Measurements from ENCODE around the gene STK17A.

The STK17A gene

DNA sequence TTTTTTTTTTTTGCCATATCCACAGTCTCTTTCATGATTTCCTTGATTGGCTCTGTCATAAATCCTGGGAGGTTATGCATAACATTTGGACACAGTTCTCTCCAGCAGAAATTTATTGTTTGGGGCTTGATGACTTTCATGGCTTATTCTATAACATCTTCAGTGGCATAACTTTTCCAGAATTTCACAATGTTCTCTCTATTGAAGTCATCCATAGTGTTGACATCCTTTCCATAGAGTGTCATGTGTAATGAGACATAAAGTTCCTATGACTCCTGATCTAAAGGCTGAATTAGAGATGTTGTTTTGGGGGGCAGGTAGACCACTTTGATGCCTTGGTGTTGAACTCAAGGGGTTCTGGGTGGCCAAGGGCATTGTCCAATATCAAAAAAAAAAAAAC, 36.7 kb upstream of the STK17A start:
- H3K36me3 ChIP-seq (ENCODE audit: low read depth): no peaks in the 10 kb centered on the region
- no peak overlapping the region for H3K4me3 ChIP-seq (ENCODE audit: severe bottlenecking)
- H3K27ac ChIP-seq (ENCODE audit: poor library complexity, severe bottlenecking): no peak overlapping the region
- TF ChIP-seq, protein P1, sequence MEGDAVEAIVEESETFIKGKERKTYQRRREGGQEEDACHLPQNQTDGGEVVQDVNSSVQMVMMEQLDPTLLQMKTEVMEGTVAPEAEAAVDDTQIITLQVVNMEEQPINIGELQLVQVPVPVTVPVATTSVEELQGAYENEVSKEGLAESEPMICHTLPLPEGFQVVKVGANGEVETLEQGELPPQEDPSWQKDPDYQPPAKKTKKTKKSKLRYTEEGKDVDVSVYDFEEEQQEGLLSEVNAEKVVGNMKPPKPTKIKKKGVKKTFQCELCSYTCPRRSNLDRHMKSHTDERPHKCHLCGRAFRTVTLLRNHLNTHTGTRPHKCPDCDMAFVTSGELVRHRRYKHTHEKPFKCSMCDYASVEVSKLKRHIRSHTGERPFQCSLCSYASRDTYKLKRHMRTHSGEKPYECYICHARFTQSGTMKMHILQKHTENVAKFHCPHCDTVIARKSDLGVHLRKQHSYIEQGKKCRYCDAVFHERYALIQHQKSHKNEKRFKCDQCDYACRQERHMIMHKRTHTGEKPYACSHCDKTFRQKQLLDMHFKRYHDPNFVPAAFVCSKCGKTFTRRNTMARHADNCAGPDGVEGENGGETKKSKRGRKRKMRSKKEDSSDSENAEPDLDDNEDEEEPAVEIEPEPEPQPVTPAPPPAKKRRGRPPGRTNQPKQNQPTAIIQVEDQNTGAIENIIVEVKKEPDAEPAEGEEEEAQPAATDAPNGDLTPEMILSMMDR (IDR thresholded peaks at IDR 0.05; ENCODE audit: poor library complexity, severe bottlenecking): no peak
- H3K4me1 ChIP-seq (ENCODE audit: insufficient read depth, poor library complexity, severe bottlenecking): no peaks in the 10 kb centered on the region
- ATAC-seq (ENCODE audit: low read depth): no peak
- no peak for DNase-seq (ENCODE audit: low spot score)
- H3K27me3 ChIP-seq (ENCODE audit: insufficient read depth, poor library complexity, severe bottlenecking): no peaks in the 10 kb centered on the region
- peaks cover 4% of the 10 kb centered on the region for H3K9me3 ChIP-seq (ENCODE audit: severe bottlenecking)

DNA sequence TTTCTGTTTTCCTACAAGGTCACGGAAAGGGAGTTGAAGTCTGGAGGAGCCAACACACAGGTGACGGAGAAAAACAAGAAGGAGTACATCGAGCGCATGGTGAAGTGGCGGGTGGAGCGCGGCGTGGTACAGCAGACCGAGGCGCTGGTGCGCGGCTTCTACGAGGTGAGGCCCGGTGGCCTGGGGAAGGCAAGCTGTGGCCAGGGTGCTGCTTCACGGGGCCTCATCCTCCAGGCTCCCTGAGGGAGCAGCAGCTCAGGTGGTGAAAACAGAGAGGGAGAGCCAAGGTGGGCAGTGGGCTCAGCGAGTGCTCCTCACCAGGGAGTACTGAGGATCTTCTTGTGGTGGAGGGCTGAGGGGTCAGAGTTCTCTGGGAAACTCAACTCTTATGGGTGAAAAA, 32.5 kb upstream of the STK17A start:
- Histone ChIP-seq H3K9me3 (ENCODE audit: severe bottlenecking) (peaks cover 4% of the 10 kb centered on the region), H3K4me1 (ENCODE audit: insufficient read depth, poor library complexity, severe bottlenecking) (peaks cover 6% of the 10 kb centered on the region), H3K27ac (ENCODE audit: poor library complexity, severe bottlenecking) (no peak overlapping the region), H3K27me3 (ENCODE audit: insufficient read depth, poor library complexity, severe bottlenecking) (no peaks in the 10 kb centered on the region), H3K36me3 (ENCODE audit: low read depth) (no peaks in the 10 kb centered on the region), H3K4me3 (ENCODE audit: severe bottlenecking) (no peak overlapping the region)
- TF ChIP-seq, protein P1 (IDR thresholded peaks at IDR 0.05; ENCODE audit: poor library complexity, severe bottlenecking): no peak
- DNase-seq (ENCODE audit: low spot score) (no peak), ATAC-seq (ENCODE audit: low read depth) (no peak)

DNA sequence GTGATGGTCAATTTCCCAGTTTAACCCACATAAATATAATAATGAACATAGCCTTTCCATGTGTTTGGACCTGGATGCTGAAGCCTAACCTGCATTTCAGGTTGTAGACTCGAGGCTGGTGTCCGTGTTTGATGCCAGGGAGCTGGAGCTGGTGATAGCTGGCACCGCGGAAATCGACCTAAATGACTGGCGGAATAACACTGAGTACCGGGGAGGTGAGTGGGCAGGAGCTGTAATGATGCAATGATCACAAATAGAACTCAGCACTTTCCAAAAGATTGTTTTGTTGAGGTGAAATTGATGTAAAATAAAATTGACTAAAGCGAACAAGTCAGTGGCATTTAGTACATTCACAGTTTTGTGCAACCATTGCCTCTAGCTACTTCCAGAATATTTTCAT, 30.8 kb upstream of the STK17A start:
- H3K27ac ChIP-seq (ENCODE audit: poor library complexity, severe bottlenecking): no peak overlapping the region
- no peak for ATAC-seq (ENCODE audit: low read depth)
- H3K27me3 ChIP-seq (ENCODE audit: insufficient read depth, poor library complexity, severe bottlenecking): no peaks in the 10 kb centered on the region
- H3K9me3 ChIP-seq (ENCODE audit: severe bottlenecking): peaks cover 2% of the 10 kb centered on the region
- H3K4me3 ChIP-seq (ENCODE audit: severe bottlenecking): no peak overlapping the region
- DNase-seq (ENCODE audit: low spot score): no peak
- TF ChIP-seq, protein P1 (IDR thresholded peaks at IDR 0.05; ENCODE audit: poor library complexity, severe bottlenecking): no peak
- no peaks in the 10 kb centered on the region for H3K36me3 ChIP-seq (ENCODE audit: low read depth)
- peaks cover 6% of the 10 kb centered on the region for H3K4me1 ChIP-seq (ENCODE audit: insufficient read depth, poor library complexity, severe bottlenecking)

DNA sequence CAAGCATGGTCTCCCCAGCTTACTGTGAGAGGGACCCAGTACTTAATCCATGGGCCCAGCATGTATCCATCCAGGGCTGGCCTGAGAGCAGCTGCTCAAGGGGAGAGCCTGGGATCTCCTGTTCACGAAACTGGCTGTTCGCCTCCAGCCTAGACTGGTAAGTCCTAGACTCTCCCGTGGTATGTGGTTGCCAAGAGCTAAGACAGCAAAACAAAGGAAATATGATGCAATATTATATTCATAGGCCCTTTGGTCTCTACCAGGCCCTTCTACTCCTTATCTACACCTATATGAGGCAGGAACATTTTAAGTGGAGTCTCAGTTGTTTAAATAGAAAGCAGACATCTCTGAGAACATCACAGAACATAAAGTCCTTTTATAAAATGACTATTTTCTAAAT, 28.9 kb upstream of the STK17A start:
- peak; percentile 58; the same call in 2 of the 3 replicates for ATAC-seq (ENCODE audit: low read depth)
- TF ChIP-seq, protein P1 (IDR thresholded peaks at IDR 0.05; ENCODE audit: poor library complexity, severe bottlenecking): no peak
- Histone ChIP-seq H3K9me3 (ENCODE audit: severe bottlenecking) (no peaks in the 10 kb centered on the region), H3K27me3 (ENCODE audit: insufficient read depth, poor library complexity, severe bottlenecking) (no peaks in the 10 kb centered on the region), H3K36me3 (ENCODE audit: low read depth) (no peaks in the 10 kb centered on the region), H3K4me3 (ENCODE audit: severe bottlenecking) (no peak overlapping the region), H3K27ac (ENCODE audit: poor library complexity, severe bottlenecking) (no peak overlapping the region), H3K4me1 (ENCODE audit: insufficient read depth, poor library complexity, severe bottlenecking) (peaks cover 14% of the 10 kb centered on the region)
- DNase-seq (ENCODE audit: low spot score): no peak

DNA sequence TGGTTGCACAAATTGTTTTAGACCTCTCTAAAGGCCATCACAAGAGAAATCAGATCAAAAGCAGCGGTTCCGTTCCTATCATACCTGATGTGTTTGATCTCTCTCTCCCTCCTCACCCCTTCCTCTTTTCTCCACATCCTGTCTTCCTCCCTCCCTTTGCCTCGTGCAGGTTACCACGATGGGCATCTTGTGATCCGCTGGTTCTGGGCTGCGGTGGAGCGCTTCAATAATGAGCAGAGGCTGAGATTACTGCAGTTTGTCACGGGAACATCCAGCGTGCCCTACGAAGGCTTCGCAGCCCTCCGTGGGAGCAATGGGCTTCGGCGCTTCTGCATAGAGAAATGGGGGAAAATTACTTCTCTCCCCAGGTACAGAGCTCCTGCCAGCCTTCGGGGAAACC, 28.5 kb upstream of the STK17A start:
- Histone ChIP-seq H3K36me3 (ENCODE audit: low read depth) (no peaks in the 10 kb centered on the region), H3K27ac (ENCODE audit: poor library complexity, severe bottlenecking) (no peak overlapping the region), H3K27me3 (ENCODE audit: insufficient read depth, poor library complexity, severe bottlenecking) (no peaks in the 10 kb centered on the region), H3K4me1 (ENCODE audit: insufficient read depth, poor library complexity, severe bottlenecking) (peaks cover 14% of the 10 kb centered on the region), H3K4me3 (ENCODE audit: severe bottlenecking) (no peak overlapping the region), H3K9me3 (ENCODE audit: severe bottlenecking) (no peaks in the 10 kb centered on the region)
- ATAC-seq (ENCODE audit: low read depth): no peak
- TF ChIP-seq, protein P1 (IDR thresholded peaks at IDR 0.05; ENCODE audit: poor library complexity, severe bottlenecking): no peak
- no peak for DNase-seq (ENCODE audit: low spot score)

Measured in RWPE2 (cell line).